Tibial nerve (tissue), 4 donors: ENCODE data around the gene KCNQ1.

ENCODE experiments used
- CTCF ChIP-seq, 5 experiments: fragments of 200-600 bp in 3 of 5; fragments of 450-650 bp in 2 of 5; sonication (generic) in 3 of 5; IDR thresholded peaks; one replicate each; pipeline ENCODE4 v1.5.1; 2016 to 2019; ENCODE audit warnings: antibody characterized with exemption in 5 of 5, mild to moderate bottlenecking in 3 of 5, moderate library complexity in 2 of 5
- EP300 ChIP-seq, 2 donors: sonication (generic); formaldehyde crosslinking; IDR thresholded peaks; one replicate each; pipeline ENCODE4 v1.6.1; 2017; ENCODE audit warnings: antibody characterized with exemption in 2 of 2, mild to moderate bottlenecking in 1 of 2
- POLR2A ChIP-seq, 2 donors: fragments of 450-650 bp; IDR thresholded peaks; one replicate each; pipeline ENCODE4 v1.6.1; 2017; ENCODE audit warnings: antibody characterized with exemption in 2 of 2, mild to moderate bottlenecking in 2 of 2, moderate library complexity in 2 of 2

- TF ChIP-seq EP300 (IDR thresholded peaks at IDR 0.05), result no peak
- TF ChIP-seq CTCF (IDR thresholded peaks at IDR 0.05), result no peak
- no peak for TF ChIP-seq POLR2A (IDR thresholded peaks at IDR 0.05)
Measured at GRCh38 chr11:2436013-2436520, 8.7 kb upstream of the KCNQ1 start.
